Stomach smooth muscle (tissue), 2 donors: ENCODE measurements around the gene OR7C2.
"Not testable (repeated sequence)": the region's sequence is repeated elsewhere in the genome, so short reads cannot be mapped to it uniquely, and the experiment has no call there.

Source experiments
- H3K27ac ChIP-seq: one replicate; pipeline ENCODE4 v1.7.0; 2013; ENCODE audit warnings: mild to moderate bottlenecking, low read length, inconsistent platforms
- H3K27me3 ChIP-seq, 2 donors: one replicate each; pipeline ENCODE4 v1.7.0; 2013; ENCODE audit warnings: low read length in 2 of 2; ENCODE audit not compliant: insufficient read depth in 2 of 2, control insufficient read depth in 1 of 2
- H3K36me3 ChIP-seq, 2 donors: one replicate each; pipeline ENCODE4 v1.7.0; 2013; ENCODE audit warnings: low read length in 2 of 2; ENCODE audit not compliant: control insufficient read depth in 2 of 2, insufficient read depth in 2 of 2
- H3K4me1 ChIP-seq: one replicate; pipeline ENCODE4 v1.7.0; 2013; ENCODE audit warnings: low read length; ENCODE audit not compliant: control insufficient read depth, insufficient read depth
- H3K4me3 ChIP-seq, 2 donors: one replicate each; pipeline ENCODE4 v1.7.0; 2013; ENCODE audit warnings: low read length in 2 of 2
- H3K9ac ChIP-seq, 2 donors: one replicate each; pipeline ENCODE4 v1.7.0; 2013; ENCODE audit warnings: low read length in 2 of 2, mild to moderate bottlenecking in 1 of 2
- H3K9me3 ChIP-seq, 2 donors: one replicate each; pipeline ENCODE4 v1.7.0; 2013; ENCODE audit warnings: low read length in 2 of 2; ENCODE audit not compliant: control insufficient read depth in 2 of 2
- donor health status: healthy.
- donor health status: Pancreatic carcinoma.

The OR7C2 gene

GRCh38 chr19:14941189-14941588, at the start of gene OR7C2:
Gene OR7C2, plus strand, starts transcription at chr19:14941489. Its CDS starts 0 bp downstream, at chr19:14941489.
- H3K27me3 ChIP-seq, result no peaks in the 10 kb centered on the region
- H3K36me3 ChIP-seq, result no peaks in the 10 kb centered on the region
- H3K27ac ChIP-seq, result no peak within 1 kb of the TSS
- no peaks in the 10 kb centered on the region for H3K9me3 ChIP-seq
- no peak within 1 kb of the TSS for H3K9ac ChIP-seq
- no peak within 1 kb of the TSS for H3K4me3 ChIP-seq
- H3K4me1 ChIP-seq, result no peaks in the 10 kb centered on the region

- H3K4me1 ChIP-seq, result no peaks in the 10 kb centered on the region
- H3K27ac ChIP-seq, result no peak overlapping the region
- no peak overlapping the region for H3K9ac ChIP-seq
- no peaks in the 10 kb centered on the region for H3K36me3 ChIP-seq
- H3K9me3 ChIP-seq, result no peaks in the 10 kb centered on the region
- no peak overlapping the region for H3K4me3 ChIP-seq
- H3K27me3 ChIP-seq, result peaks cover 0 to 4% of the 10 kb centered on the region in 2 donors
Observed at GRCh38 chr19:14901675-14902260, 39.5 kb upstream of the OR7C2 start.

GRCh38 chr19:14906711-14907110, 34.6 kb upstream of the OR7C2 start:
- Histone ChIP-seq H3K9ac (no peak overlapping the region), H3K36me3 (no peaks in the 10 kb centered on the region), H3K27me3 (peaks cover 0 to 3% of the 10 kb centered on the region in 2 donors), H3K4me1 (no peaks in the 10 kb centered on the region), H3K9me3 (no peaks in the 10 kb centered on the region), H3K27ac (no peak overlapping the region), H3K4me3 (no peak overlapping the region)

- Histone ChIP-seq H3K9ac (no peak overlapping the region), H3K9me3 (peaks cover 3 to 6% of the 10 kb centered on the region in 2 donors), H3K36me3 (no peaks in the 10 kb centered on the region), H3K4me1 (no peaks in the 10 kb centered on the region), H3K27ac (no peak overlapping the region), H3K4me3 (no peak overlapping the region), H3K27me3 (peaks cover 0 to 2% of the 10 kb centered on the region in 2 donors)
Observed at GRCh38 chr19:14915116-14915515, 26.2 kb upstream of the OR7C2 start.

GRCh38 chr19:14916848-14917247, 24.4 kb upstream of the OR7C2 start:
- no peak overlapping the region for H3K9ac ChIP-seq
- no peaks in the 10 kb centered on the region for H3K4me1 ChIP-seq
- H3K4me3 ChIP-seq, result no peak overlapping the region
- H3K36me3 ChIP-seq, result no peaks in the 10 kb centered on the region
- H3K9me3 ChIP-seq, result peaks cover 3 to 6% of the 10 kb centered on the region in 2 donors
- no peak overlapping the region for H3K27ac ChIP-seq
- H3K27me3 ChIP-seq, result peaks cover 0 to 2% of the 10 kb centered on the region in 2 donors

GRCh38 chr19:14933506-14933905, 7.8 kb upstream of the OR7C2 start:
- no peak overlapping the region for H3K27ac ChIP-seq
- no peak overlapping the region for H3K4me3 ChIP-seq
- no peaks in the 10 kb centered on the region for H3K9me3 ChIP-seq
- no peaks in the 10 kb centered on the region for H3K4me1 ChIP-seq
- H3K27me3 ChIP-seq, result no peaks in the 10 kb centered on the region
- H3K36me3 ChIP-seq, result no peaks in the 10 kb centered on the region
- H3K9ac ChIP-seq, result no peak overlapping the region

- Histone ChIP-seq H3K9me3 (no peaks in the 10 kb centered on the region), H3K4me1 (no peaks in the 10 kb centered on the region), H3K27me3 (no peaks in the 10 kb centered on the region), H3K36me3 (no peaks in the 10 kb centered on the region), H3K27ac (no peak overlapping the region), H3K4me3 (no peak overlapping the region), H3K9ac (no peak overlapping the region)
Observed at GRCh38 chr19:14940266-14940665, 1.0 kb upstream of the OR7C2 start.

- Histone ChIP-seq H3K27ac (no peak overlapping the region), H3K27me3 (no peaks in the 10 kb centered on the region), H3K4me3 (no peak overlapping the region), H3K9me3 (no peaks in the 10 kb centered on the region), H3K4me1 (no peaks in the 10 kb centered on the region), H3K36me3 (no peaks in the 10 kb centered on the region), H3K9ac (no peak overlapping the region)
Observed at GRCh38 chr19:14943601-14944000, 2.3 kb downstream of the OR7C2 start.

GRCh38 chr19:14944456-14944855, 3.2 kb downstream of the OR7C2 start:
- H3K27ac ChIP-seq, result no peak overlapping the region
- no peaks in the 10 kb centered on the region for H3K4me1 ChIP-seq
- no peaks in the 10 kb centered on the region for H3K27me3 ChIP-seq
- H3K4me3 ChIP-seq, result no peak overlapping the region
- H3K36me3 ChIP-seq, result no peaks in the 10 kb centered on the region
- no peaks in the 10 kb centered on the region for H3K9me3 ChIP-seq
- H3K9ac ChIP-seq, result no peak overlapping the region

GRCh38 chr19:14949413-14949812, 8.1 kb downstream of the OR7C2 start:
- not testable (repeated sequence) for H3K27ac ChIP-seq, H3K36me3 ChIP-seq, H3K27me3 ChIP-seq, H3K4me3 ChIP-seq, H3K9ac ChIP-seq, H3K4me1 ChIP-seq, H3K9me3 ChIP-seq

- Histone ChIP-seq H3K4me3 (no peak overlapping the region), H3K9ac (no peak overlapping the region), H3K27ac (no peak overlapping the region), H3K9me3 (peaks cover 0 to 2% of the 10 kb centered on the region in 2 donors), H3K36me3 (no peaks in the 10 kb centered on the region), H3K27me3 (peaks cover 0 to 2% of the 10 kb centered on the region in 2 donors), H3K4me1 (no peaks in the 10 kb centered on the region)
Observed at GRCh38 chr19:14949876-14950275, 8.6 kb downstream of the OR7C2 start.
